Measurements from ENCODE around the gene SPOCK2.

Gene SPOCK2

GRCh38 chr10:72059843-72060822 lies 28.2 kb downstream of the SPOCK2 start:
- no peak overlapping the region for H3K4me3 ChIP-seq (replicated peaks; ENCODE audit: low read depth, low read length)
- no peak for TF ChIP-seq CTCF (IDR thresholded peaks at IDR 0.05; ENCODE audit: low read length, missing control alignments)
- DNase-seq (ENCODE audit: low read depth) = no peak

GRCh38 chr10:72058989-72059842 lies 29.1 kb downstream of the SPOCK2 start:
- TF ChIP-seq CTCF (IDR thresholded peaks at IDR 0.05; ENCODE audit: low read length, missing control alignments) = no peak
- H3K4me3 ChIP-seq (replicated peaks; ENCODE audit: low read depth, low read length) = no peak overlapping the region
- DNase-seq (ENCODE audit: low read depth) = peak; percentile 30

- no peak for DNase-seq (ENCODE audit: low read depth)
- TF ChIP-seq CTCF (IDR thresholded peaks at IDR 0.05; ENCODE audit: low read length, missing control alignments) = no peak
- H3K4me3 ChIP-seq (replicated peaks; ENCODE audit: low read depth, low read length) = no peak overlapping the region
These were observed 29.9 kb downstream of the SPOCK2 start for GRCh38 chr10:72058347-72058898.

- no peak overlapping the region for H3K4me3 ChIP-seq (replicated peaks; ENCODE audit: low read depth, low read length)
- TF ChIP-seq CTCF (IDR thresholded peaks at IDR 0.05; ENCODE audit: low read length, missing control alignments) = no peak
These were observed 31.2 kb downstream of the SPOCK2 start for GRCh38 chr10:72056932-72057751.

GRCh38 chr10:72056113-72056512 lies 32.2 kb downstream of the SPOCK2 start:
- no peak for DNase-seq (ENCODE audit: low read depth)
- H3K4me3 ChIP-seq (replicated peaks; ENCODE audit: low read depth, low read length) = no peak overlapping the region
- TF ChIP-seq CTCF (IDR thresholded peaks at IDR 0.05; ENCODE audit: low read length, missing control alignments) = no peak

More at GRCh38 chr10:72056932-72057751, 31.2 kb downstream of the SPOCK2 start:
- no peak for DNase-seq (ENCODE audit: low read depth)

- no peak for DNase-seq (ENCODE audit: low read depth)
- H3K4me3 ChIP-seq (replicated peaks; ENCODE audit: low read depth, low read length) = no peak overlapping the region
- TF ChIP-seq CTCF (IDR thresholded peaks at IDR 0.05; ENCODE audit: low read length, missing control alignments) = no peak
These were observed 34.7 kb downstream of the SPOCK2 start for GRCh38 chr10:72053690-72054089.

Data from fibroblast of pulmonary artery (primary cell).